Thyroid gland (tissue), 4 donors: Measurements from ENCODE around the gene HLF. TPM values are rescaled to one million over a fixed set of nuclear protein-coding genes. Genes with fewer than 3 reads are reported as not detected.

Experiments
- DNase-seq, 2 donors: peaks; one replicate each; pipeline ENCODE4 v3.0.0-alpha.2; 2019
- H3K27ac ChIP-seq, 3 donors: fragments of 200-600 bp; sonication (generic); 1 replicate in 2 of 3; 2 replicates in 1 of 3; pipeline ENCODE4 v1.5.1; 2016 to 2019; ENCODE audit warnings: mild to moderate bottlenecking in 1 of 3, moderate library complexity in 1 of 3
- H3K27me3 ChIP-seq: fragments of 200-600 bp; sonication (generic); one replicate; pipeline ENCODE4 v1.5.1; 2019
- H3K36me3 ChIP-seq, 2 donors: fragments of 200-600 bp; sonication (generic); one replicate each; pipeline ENCODE4 v1.5.1; 2016 to 2019
- H3K4me1 ChIP-seq, 2 donors: fragments of 200-600 bp; sonication (generic); one replicate each; pipeline ENCODE4 v1.5.1; 2017 to 2019
- H3K4me3 ChIP-seq, 3 donors: fragments of 200-600 bp; sonication (generic); replicated peaks in 1 of 3; 1 replicate in 2 of 3; 2 replicates in 1 of 3; pipeline ENCODE4 v1.5.1; 2016; ENCODE audit warnings: mild to moderate bottlenecking in 1 of 3
- H3K9me3 ChIP-seq: fragments of 200-600 bp; sonication (generic); one replicate; pipeline ENCODE4 v1.5.1; 2017
- POLR2A ChIP-seq, 2 donors: fragments of 450-650 bp; IDR thresholded peaks; one replicate each; pipeline ENCODE4 v1.6.1; 2017; ENCODE audit warnings: antibody characterized with exemption in 2 of 2, mild to moderate bottlenecking in 2 of 2, moderate library complexity in 1 of 2
- WGBS, 2 donors: methylation state at CpG; one replicate each; pipeline ENCODE4 v1.1.5; 2017; 5-methylcytosine and 5-hydroxymethylcytosine counted together
- intact Hi-C: fragments of 100-400 bp; cut with DNase I; formaldehyde crosslinking; loops from one replicate; pipeline ENCODE4 v1.15.1; 2023
- total RNA-seq, 4 donors: library from RNA; depleted of rRNA; stranded (reverse); fragments of >200 nt; gene quantifications; one replicate each; pipeline ENCODE4 v1.2.3, GENCODE V29; 2016
- TF ChIP-seq, protein P1 (sequence below), 6 experiments: fragments of 200-600 bp in 3 of 6; fragments of 450-650 bp in 3 of 6; sonication (generic) in 3 of 6; IDR thresholded peaks; one replicate each; pipeline ENCODE4 v1.5.1; 2016 to 2019; ENCODE audit warnings: antibody characterized with exemption in 6 of 6, mild to moderate bottlenecking in 2 of 6, inconsistent platforms in 1 of 6, moderate library complexity in 1 of 6

The HLF gene
- 10 to 100 TPM; 39.4 to 54.1 (median 51.7) TPM for total RNA-seq

DNA sequence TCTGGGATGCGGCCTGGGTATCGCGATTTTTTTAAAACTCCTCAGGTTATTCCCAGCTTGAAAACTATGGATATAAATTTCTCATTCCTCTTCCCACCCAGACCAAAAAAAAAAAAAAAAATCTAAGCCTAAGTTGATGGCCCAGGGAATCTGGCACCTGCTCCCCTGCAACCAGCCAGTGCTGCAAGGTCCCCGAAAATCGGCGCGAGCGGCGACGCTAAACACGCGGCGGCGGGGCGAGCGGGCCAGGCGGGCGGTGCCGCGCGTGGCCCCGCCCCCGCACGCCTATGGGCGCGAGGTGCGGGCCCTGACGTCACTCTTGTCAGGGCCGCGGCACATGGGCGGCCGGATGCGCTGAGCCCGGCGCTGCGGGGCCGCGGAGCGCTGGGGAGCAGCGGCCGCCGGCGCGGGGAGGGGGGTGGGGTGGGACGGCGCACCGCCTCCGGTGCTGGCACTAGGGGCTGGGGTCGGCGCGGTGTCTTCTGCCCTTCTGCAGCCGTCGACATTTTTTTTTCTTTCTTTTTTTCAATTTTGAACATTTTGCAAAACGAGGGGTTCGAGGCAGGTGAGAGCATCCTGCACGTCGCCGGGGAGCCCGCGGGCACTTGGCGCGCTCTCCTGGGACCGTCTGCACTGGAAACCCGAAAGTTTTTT is at the start of gene HLF:
TSS of gene HLF (plus strand) at position 316 of the 654 bp plus-strand sequence. CDS start 525 bp downstream, outside the sequence.
- no peaks in the 10 kb centered on the region for H3K27me3 ChIP-seq
- H3K9me3 ChIP-seq = no peaks in the 10 kb centered on the region
- H3K4me3 ChIP-seq = peak within 1 kb of the TSS; percentile 45 to 82 (median 54)
- H3K4me1 ChIP-seq = peaks cover 31 to 34% of the 10 kb centered on the region in 2 donors
- no peaks in the 10 kb centered on the region for H3K36me3 ChIP-seq
- WGBS, 2 donors = 2% methylated on average over 34 to 54 of the region's 64 CpGs
- intact Hi-C loops = no loop called here
- peak; percentile 12 to 85 for TF ChIP-seq POLR2A (IDR thresholded peaks at IDR 0.05)
- TF ChIP-seq, protein P1, sequence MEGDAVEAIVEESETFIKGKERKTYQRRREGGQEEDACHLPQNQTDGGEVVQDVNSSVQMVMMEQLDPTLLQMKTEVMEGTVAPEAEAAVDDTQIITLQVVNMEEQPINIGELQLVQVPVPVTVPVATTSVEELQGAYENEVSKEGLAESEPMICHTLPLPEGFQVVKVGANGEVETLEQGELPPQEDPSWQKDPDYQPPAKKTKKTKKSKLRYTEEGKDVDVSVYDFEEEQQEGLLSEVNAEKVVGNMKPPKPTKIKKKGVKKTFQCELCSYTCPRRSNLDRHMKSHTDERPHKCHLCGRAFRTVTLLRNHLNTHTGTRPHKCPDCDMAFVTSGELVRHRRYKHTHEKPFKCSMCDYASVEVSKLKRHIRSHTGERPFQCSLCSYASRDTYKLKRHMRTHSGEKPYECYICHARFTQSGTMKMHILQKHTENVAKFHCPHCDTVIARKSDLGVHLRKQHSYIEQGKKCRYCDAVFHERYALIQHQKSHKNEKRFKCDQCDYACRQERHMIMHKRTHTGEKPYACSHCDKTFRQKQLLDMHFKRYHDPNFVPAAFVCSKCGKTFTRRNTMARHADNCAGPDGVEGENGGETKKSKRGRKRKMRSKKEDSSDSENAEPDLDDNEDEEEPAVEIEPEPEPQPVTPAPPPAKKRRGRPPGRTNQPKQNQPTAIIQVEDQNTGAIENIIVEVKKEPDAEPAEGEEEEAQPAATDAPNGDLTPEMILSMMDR (IDR thresholded peaks at IDR 0.05) = no peak
- peak within 1 kb of the TSS; percentile 84 to 91 (median 88) for H3K27ac ChIP-seq
- DNase-seq = peak; percentile 83 to 85

- no peaks in the 10 kb centered on the region for H3K27me3 ChIP-seq
- H3K9me3 ChIP-seq = no peaks in the 10 kb centered on the region
- intact Hi-C loops = no loop called here
- no peaks in the 10 kb centered on the region for H3K36me3 ChIP-seq
- no peak for DNase-seq
- H3K27ac ChIP-seq = no peak overlapping the region
- 82 to 97% methylated on average over 3 of the region's 3 CpGs for WGBS, 2 donors
- no peaks in the 10 kb centered on the region for H3K4me1 ChIP-seq
- TF ChIP-seq POLR2A (IDR thresholded peaks at IDR 0.05) = no peak
- TF ChIP-seq, protein P1 (IDR thresholded peaks at IDR 0.05) = no peak
- H3K4me3 ChIP-seq = no peak overlapping the region
These were observed 49.0 kb upstream of the HLF start for GRCh38 chr17:55215711-55216110.

DNA sequence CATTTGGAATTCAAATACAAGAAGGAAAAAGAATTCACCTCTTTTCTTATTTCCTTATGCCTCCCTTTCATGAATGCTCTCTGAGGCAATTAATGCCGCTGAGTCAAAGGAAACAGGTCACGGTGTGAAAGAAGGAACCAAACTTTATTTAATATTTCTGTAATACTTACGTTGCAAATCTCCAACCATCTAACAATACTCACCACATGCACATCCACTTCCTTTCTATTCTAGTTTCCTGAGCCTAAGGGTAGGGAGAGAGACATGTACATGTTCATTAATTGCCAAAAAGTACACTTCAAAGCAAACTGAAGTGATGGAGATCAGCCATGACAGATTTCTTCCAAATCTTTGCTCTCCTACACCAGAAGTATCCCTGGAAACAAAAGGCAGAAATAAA is 47.9 kb upstream of the HLF start:
- no peaks in the 10 kb centered on the region for H3K9me3 ChIP-seq
- DNase-seq = no peak
- H3K4me3 ChIP-seq = no peak overlapping the region
- TF ChIP-seq POLR2A (IDR thresholded peaks at IDR 0.05) = no peak
- TF ChIP-seq, protein P1 (IDR thresholded peaks at IDR 0.05) = no peak
- intact Hi-C loops = no loop called here
- no peaks in the 10 kb centered on the region for H3K27me3 ChIP-seq
- no peaks in the 10 kb centered on the region for H3K4me1 ChIP-seq
- no peak overlapping the region for H3K27ac ChIP-seq
- no peaks in the 10 kb centered on the region for H3K36me3 ChIP-seq
- WGBS, 2 donors = 78 to 83% methylated on average over 3 of the region's 3 CpGs

DNA sequence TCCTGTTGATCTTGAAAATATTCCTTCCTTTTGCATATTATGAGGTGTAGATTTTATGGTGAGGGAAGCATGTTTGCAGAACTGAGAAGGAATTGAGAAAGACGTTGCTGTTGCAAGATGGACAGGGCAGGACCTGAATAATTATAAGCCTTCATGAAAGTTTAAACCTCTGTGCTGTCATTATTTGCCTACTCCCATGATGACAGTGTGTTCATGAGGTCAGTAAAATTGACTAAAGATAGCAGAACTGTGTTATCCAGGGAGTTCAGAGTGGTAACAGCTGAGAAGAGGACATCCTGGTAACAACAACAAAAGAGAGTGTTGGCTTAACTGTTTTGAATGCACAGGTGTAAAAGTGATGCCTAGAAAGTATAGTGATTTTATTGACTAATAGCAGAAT is 45.3 kb upstream of the HLF start:
- TF ChIP-seq, protein P1 (IDR thresholded peaks at IDR 0.05) = no peak
- TF ChIP-seq POLR2A (IDR thresholded peaks at IDR 0.05) = no peak
- DNase-seq = no peak
- intact Hi-C loops = no loop called here
- Histone ChIP-seq H3K36me3 (no peaks in the 10 kb centered on the region), H3K4me1 (no peaks in the 10 kb centered on the region), H3K9me3 (no peaks in the 10 kb centered on the region), H3K27me3 (no peaks in the 10 kb centered on the region), H3K4me3 (no peak overlapping the region), H3K27ac (no peak overlapping the region)
- WGBS, 2 donors = 68 to 79% methylated on average over 1 of the region's 1 CpG

GRCh38 chr17:55219934-55220333 is 44.8 kb upstream of the HLF start:
- Histone ChIP-seq H3K36me3 (no peaks in the 10 kb centered on the region), H3K9me3 (no peaks in the 10 kb centered on the region), H3K4me1 (no peaks in the 10 kb centered on the region), H3K4me3 (no peak overlapping the region), H3K27me3 (no peaks in the 10 kb centered on the region), H3K27ac (no peak overlapping the region)
- intact Hi-C loops = no loop called here
- no peak for TF ChIP-seq POLR2A (IDR thresholded peaks at IDR 0.05)
- TF ChIP-seq, protein P1 (IDR thresholded peaks at IDR 0.05) = no peak
- peak; percentile 20 to 22 for DNase-seq
- WGBS, 2 donors = 19 to 21% methylated on average over 3 of the region's 3 CpGs
